Thyroid gland (tissue), 4 donors: Measurements from ENCODE around the gene SLC22A14. TPM values are rescaled to one million over a fixed set of nuclear protein-coding genes. Genes with fewer than 3 reads are reported as not detected.
A peak's percentile ranks its signal among the peaks of the same experiment; 100 is the strongest.
"Not testable (repeated sequence)": the region's sequence is repeated elsewhere in the genome, so short reads cannot be mapped to it uniquely, and the experiment has no call there.

Experiments used
- DNase-seq, 2 donors: peaks; one replicate each; pipeline ENCODE4 v3.0.0-alpha.2; 2019
- H3K27ac ChIP-seq, 3 donors: fragments of 200-600 bp; sonication (generic); 1 replicate in 2 of 3; 2 replicates in 1 of 3; pipeline ENCODE4 v1.5.1; 2016 to 2019; ENCODE audit warnings: mild to moderate bottlenecking in 1 of 3, moderate library complexity in 1 of 3
- H3K27me3 ChIP-seq: fragments of 200-600 bp; sonication (generic); one replicate; pipeline ENCODE4 v1.5.1; 2019
- H3K36me3 ChIP-seq, 2 donors: fragments of 200-600 bp; sonication (generic); one replicate each; pipeline ENCODE4 v1.5.1; 2016 to 2019
- H3K4me1 ChIP-seq, 2 donors: fragments of 200-600 bp; sonication (generic); one replicate each; pipeline ENCODE4 v1.5.1; 2017 to 2019
- H3K4me3 ChIP-seq, 3 donors: fragments of 200-600 bp; sonication (generic); replicated peaks in 1 of 3; 1 replicate in 2 of 3; 2 replicates in 1 of 3; pipeline ENCODE4 v1.5.1; 2016; ENCODE audit warnings: mild to moderate bottlenecking in 1 of 3
- H3K9me3 ChIP-seq: fragments of 200-600 bp; sonication (generic); one replicate; pipeline ENCODE4 v1.5.1; 2017
- POLR2A ChIP-seq, 2 donors: fragments of 450-650 bp; IDR thresholded peaks; one replicate each; pipeline ENCODE4 v1.6.1; 2017; ENCODE audit warnings: antibody characterized with exemption in 2 of 2, mild to moderate bottlenecking in 2 of 2, moderate library complexity in 1 of 2
- WGBS, 2 donors: methylation state at CpG; one replicate each; pipeline ENCODE4 v1.1.5; 2017; 5-methylcytosine and 5-hydroxymethylcytosine counted together
- intact Hi-C: fragments of 100-400 bp; cut with DNase I; formaldehyde crosslinking; loops from one replicate; pipeline ENCODE4 v1.15.1; 2023
- total RNA-seq, 4 donors: library from RNA; depleted of rRNA; stranded (reverse); fragments of >200 nt; gene quantifications; one replicate each; pipeline ENCODE4 v1.2.3, GENCODE V29; 2016
- TF ChIP-seq, protein P1 (sequence below), 6 experiments: fragments of 200-600 bp in 3 of 6; fragments of 450-650 bp in 3 of 6; sonication (generic) in 3 of 6; IDR thresholded peaks; one replicate each; pipeline ENCODE4 v1.5.1; 2016 to 2019; ENCODE audit warnings: antibody characterized with exemption in 6 of 6, mild to moderate bottlenecking in 2 of 6, inconsistent platforms in 1 of 6, moderate library complexity in 1 of 6

Gene SLC22A14
- total RNA-seq, 4 donors from 2014 or later: not detected

DNA sequence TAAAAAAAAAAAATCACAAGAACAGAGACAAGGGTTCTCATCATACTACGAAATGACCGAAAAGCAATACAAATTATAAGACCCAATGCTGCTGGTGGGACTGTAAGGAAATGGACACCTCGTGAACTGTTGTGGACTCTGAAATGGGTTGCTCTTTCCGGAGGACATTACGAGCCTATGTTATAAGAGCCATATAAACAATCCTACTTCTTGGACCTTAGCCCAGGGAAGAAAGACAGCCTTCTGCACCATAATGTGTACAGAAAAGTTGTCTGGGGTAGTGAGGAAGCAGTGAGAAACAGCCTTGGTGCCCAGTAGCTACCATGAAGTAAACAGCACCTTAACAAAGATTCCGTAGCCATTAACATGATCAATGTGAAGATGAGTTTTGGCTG, 2.7 kb downstream of the SLC22A14 start:
- H3K27ac ChIP-seq: no peak overlapping the region
- H3K4me1 ChIP-seq: no peaks in the 10 kb centered on the region
- no peaks in the 10 kb centered on the region for H3K36me3 ChIP-seq
- TF ChIP-seq, protein P1, sequence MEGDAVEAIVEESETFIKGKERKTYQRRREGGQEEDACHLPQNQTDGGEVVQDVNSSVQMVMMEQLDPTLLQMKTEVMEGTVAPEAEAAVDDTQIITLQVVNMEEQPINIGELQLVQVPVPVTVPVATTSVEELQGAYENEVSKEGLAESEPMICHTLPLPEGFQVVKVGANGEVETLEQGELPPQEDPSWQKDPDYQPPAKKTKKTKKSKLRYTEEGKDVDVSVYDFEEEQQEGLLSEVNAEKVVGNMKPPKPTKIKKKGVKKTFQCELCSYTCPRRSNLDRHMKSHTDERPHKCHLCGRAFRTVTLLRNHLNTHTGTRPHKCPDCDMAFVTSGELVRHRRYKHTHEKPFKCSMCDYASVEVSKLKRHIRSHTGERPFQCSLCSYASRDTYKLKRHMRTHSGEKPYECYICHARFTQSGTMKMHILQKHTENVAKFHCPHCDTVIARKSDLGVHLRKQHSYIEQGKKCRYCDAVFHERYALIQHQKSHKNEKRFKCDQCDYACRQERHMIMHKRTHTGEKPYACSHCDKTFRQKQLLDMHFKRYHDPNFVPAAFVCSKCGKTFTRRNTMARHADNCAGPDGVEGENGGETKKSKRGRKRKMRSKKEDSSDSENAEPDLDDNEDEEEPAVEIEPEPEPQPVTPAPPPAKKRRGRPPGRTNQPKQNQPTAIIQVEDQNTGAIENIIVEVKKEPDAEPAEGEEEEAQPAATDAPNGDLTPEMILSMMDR (IDR thresholded peaks at IDR 0.05): no peak
- TF ChIP-seq POLR2A (IDR thresholded peaks at IDR 0.05): no peak
- no peaks in the 10 kb centered on the region for H3K27me3 ChIP-seq
- intact Hi-C loops: no loop called here
- H3K4me3 ChIP-seq: no peak overlapping the region
- H3K9me3 ChIP-seq: no peaks in the 10 kb centered on the region
- WGBS, 2 donors: 93% methylated on average over 6 of the region's 6 CpGs
- no peak for DNase-seq

DNA sequence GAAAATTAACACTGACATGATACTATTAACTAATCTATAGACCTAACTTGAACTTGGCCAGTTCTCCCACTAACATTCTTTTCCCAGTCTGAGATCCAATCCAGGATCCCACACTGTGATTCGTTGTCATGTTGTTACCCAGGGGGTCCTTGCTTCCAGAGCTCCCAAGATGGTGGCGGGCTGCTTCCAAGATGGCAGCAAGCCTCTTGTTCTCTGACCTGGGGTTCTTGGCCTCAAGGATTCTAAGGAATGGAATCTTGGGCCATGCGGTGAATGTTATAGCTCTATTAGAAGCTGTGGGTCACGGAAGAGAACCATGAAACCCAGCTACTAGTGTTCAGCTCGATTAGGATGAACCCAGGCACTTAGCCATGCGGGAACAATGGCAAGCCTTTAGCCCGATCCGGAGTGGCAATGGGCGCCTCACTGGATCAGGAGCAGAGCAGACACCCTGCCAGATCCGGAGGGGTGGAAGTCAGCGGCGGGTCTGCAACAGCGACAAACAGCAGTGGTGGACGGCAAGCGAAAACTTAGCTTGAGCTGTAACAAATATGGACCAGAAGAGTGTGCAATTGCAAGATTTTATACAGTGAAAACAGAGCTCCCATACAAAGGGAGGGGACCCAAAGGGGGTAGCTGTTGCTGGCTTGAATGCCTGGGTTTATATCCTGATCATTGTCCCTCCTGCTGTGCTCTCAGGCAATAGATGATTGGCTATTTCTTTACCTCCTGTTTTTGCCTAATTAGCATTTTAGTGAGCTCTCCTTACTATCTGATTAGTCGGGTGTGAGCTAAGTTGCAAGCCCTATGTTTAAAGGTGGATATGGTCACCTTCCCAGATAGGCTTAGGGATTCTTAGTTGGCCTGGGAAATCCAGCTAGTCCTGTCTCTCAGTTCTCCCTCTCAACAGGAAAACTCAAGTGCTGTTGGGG, 7.5 kb downstream of the SLC22A14 start:
- intact Hi-C loops: not testable (repeated sequence)
- WGBS, 2 donors: 90 to 94% methylated on average over 16 of the region's 16 CpGs

GRCh38 chr3:38297053-38297452, 15.0 kb downstream of the SLC22A14 start:
- H3K4me1 ChIP-seq, H3K27me3 ChIP-seq, H3K4me3 ChIP-seq, H3K9me3 ChIP-seq, H3K27ac ChIP-seq, DNase-seq, intact Hi-C loops, H3K36me3 ChIP-seq: not testable (repeated sequence)
- 80 to 88% methylated on average over 4 of the region's 4 CpGs for WGBS, 2 donors

More for the DNA sequence above, 7.5 kb downstream of the SLC22A14 start:
- DNase-seq, H3K36me3 ChIP-seq, H3K4me1 ChIP-seq, H3K4me3 ChIP-seq, H3K27ac ChIP-seq, H3K27me3 ChIP-seq, H3K9me3 ChIP-seq: not testable (repeated sequence)

GRCh38 chr3:38297537-38297936, 15.4 kb downstream of the SLC22A14 start:
- Histone ChIP-seq H3K4me3 (no peak overlapping the region), H3K27me3 (no peaks in the 10 kb centered on the region), H3K27ac (no peak overlapping the region), H3K4me1 (no peaks in the 10 kb centered on the region), H3K9me3 (no peaks in the 10 kb centered on the region), H3K36me3 (no peaks in the 10 kb centered on the region)
- intact Hi-C loops: no loop called here
- TF ChIP-seq, protein P1 (IDR thresholded peaks at IDR 0.05): no peak
- TF ChIP-seq POLR2A (IDR thresholded peaks at IDR 0.05): no peak
- no peak for DNase-seq

DNA sequence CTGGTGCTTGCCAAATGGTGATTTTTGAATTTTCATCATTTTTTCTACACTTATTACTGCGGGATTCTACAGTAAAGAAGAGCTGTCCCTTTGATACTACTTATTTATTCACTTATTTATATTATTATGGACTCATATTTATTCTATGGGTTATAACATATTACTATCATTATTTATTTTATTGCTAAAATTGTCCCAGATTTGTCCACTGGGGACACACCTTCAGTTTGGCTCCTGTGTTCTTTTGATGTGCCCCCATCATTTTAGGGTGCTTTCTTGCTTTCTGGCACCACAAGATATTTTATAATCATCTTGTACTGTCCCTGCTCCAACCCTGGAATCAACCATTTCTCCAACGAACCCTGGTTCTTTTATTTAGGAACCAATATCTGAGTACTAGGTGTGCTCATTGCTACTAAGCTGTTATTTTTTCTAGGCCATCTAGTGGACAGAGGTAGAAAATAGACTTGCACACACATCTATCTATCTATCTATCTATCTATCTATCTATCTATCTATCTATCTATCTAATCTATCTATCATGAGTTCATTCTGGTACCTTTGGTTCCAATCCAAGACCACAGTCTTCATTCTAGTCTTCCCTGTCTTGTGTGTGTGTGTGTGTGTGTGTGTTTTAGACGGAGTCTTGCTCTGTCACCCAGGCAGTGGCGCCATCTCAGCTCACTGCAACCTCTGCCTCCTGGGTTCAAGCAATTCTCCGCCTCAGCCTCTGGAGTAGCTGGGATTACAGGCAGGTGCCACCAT, 16.0 kb downstream of the SLC22A14 start:
- no peak for DNase-seq
- TF ChIP-seq, protein P1 (IDR thresholded peaks at IDR 0.05): peak in 3 of 6 experiments; percentile 37 to 43 (median 39)
- TF ChIP-seq POLR2A (IDR thresholded peaks at IDR 0.05): no peak
- Histone ChIP-seq H3K27ac (no peak overlapping the region), H3K4me3 (no peak overlapping the region), H3K9me3 (no peaks in the 10 kb centered on the region), H3K27me3 (no peaks in the 10 kb centered on the region), H3K36me3 (no peaks in the 10 kb centered on the region), H3K4me1 (no peaks in the 10 kb centered on the region)
- 84 to 88% methylated on average over 5 of the region's 5 CpGs for WGBS, 2 donors
- intact Hi-C loops: no loop called here

DNA sequence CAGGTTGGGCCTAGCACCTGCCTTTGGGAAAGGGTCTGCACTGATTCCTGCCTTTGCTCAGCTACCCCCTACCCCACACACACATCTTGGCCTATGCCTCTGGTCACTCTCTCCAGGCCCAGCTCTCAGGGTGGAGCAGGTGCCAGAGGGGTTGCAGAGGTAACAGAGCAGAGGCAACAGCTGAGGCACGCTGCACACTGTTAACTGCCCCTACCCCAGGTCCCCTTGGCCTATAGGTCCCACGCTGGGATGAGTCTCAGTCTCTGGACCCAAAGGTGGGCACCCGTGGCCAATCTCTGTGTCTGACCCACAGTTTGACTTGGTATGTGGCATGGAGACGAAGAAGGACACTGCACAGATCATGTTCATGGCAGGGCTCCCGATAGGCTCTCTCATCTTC, 24.8 kb downstream of the SLC22A14 start:
- DNase-seq: no peak
- 96 to 98% methylated on average over 4 to 5 of the region's 5 CpGs for WGBS, 2 donors
- Histone ChIP-seq H3K27me3 (no peaks in the 10 kb centered on the region), H3K36me3 (no peaks in the 10 kb centered on the region), H3K27ac (no peak overlapping the region), H3K4me3 (no peak overlapping the region), H3K9me3 (no peaks in the 10 kb centered on the region), H3K4me1 (no peaks in the 10 kb centered on the region)
- intact Hi-C loops: no loop called here
- TF ChIP-seq, protein P1 (IDR thresholded peaks at IDR 0.05): no peak
- no peak for TF ChIP-seq POLR2A (IDR thresholded peaks at IDR 0.05)
